ENCODE measurements around the gene IDH3A.

The IDH3A gene

DNA sequence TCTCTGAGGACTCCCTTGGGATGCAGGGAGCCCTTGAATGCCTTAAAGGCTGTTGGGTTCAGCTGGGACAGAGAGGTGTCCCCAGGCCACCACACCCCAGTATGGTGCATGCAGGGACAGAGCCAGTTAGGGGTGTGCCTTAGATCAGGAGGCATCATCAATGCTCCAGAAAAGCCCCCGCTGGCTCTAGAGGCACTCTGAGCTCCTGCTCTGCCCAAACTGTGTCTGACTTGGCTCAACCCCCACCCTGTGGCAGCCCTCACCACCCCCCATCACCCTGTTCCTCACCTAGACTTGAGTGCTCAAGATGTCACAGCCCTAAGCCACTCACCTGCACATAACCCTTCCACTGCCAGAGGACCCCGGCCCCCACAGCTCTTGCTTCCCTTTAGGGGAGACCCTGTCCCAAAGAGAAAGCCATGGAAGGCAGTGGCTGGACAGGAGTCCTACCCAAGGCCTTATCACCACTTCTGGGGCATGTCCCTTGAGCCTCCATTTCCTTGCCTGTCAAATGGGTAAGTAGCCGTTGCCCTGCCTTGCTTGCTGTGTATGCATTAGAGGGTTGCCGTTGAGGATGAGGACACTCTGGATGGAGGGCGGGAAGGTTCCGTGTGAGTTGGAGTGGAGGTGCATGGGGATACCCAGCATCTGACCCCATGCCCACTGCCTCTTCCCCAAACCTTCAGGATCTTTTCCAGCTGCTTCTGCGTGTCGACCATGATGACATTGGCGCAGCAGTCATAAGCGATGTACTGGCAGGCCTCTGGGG is 43.8 kb downstream of the IDH3A start:
- in situ Hi-C loops (cut with HindIII; ENCODE audit: low pct_ligation_motif_present, low pct_unique_long_range_greater_than_20kb, low sequenced_read_pairs), result no loop called here
- DNase-seq, result no peak

DNA sequence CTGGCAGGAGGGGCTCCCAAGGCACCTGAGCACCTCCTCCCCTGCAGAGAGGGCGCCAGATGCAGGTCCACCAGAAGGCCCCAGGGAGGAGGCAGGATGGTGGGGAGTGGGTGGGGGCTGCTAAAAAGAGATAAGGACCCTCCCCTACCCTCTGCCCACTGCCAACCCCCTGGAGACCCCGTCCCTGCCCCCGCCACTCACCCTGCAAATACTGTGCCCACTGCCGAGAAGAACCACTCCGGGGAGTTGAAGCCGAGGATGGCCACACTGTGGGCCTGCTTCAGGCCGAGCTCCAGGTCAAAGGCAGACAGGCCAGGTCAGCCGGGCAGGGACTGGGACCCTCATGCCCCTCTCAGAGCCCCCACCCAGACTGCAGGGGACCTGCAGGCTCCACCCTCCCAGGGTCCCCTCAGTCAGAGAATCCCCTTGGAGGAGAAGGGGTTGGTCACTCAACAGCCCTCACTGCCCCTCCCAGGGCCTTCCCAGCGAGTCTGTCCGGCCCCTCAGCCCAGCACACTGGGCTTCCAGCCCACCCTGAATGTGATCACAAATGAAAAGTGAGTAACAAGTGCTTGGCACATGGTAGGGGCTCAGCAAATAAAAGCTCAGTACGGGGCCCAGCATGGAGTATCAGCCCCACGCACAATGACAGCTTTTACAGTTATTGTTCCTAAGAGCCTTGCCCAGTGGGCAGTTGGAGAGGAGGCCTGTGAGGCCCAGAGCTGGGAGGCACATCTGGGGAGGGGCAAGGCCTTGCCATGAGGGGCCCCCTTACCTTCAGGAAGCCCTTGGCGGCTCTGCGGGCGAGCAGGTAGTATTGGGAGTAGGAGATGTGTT is 44.8 kb downstream of the IDH3A start:
- in situ Hi-C loops (cut with HindIII; ENCODE audit: low pct_ligation_motif_present, low pct_unique_long_range_greater_than_20kb, low sequenced_read_pairs), result no loop called here

DNA sequence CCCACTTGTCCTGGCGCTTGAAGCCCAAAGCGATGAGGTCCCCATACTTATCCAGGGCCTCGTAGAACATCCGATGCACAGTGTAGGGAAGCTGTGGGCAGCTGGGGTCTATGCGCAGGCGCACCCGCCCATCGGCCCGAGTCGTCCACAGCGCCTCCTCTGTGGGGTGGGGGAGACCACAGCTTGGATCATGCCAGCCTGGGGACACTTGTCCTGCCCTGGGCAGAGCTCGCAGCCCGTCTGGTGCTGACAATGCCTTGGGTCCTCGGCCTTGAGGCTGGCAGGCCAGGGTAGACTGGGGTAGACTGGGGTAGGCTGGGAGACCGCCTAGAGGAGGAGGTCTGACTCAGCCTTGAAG is 45.4 kb downstream of the IDH3A start:
- no peak for DNase-seq
- in situ Hi-C loops (cut with HindIII; ENCODE audit: low pct_ligation_motif_present, low pct_unique_long_range_greater_than_20kb, low sequenced_read_pairs), result no loop called here

More for the DNA sequence above, 44.8 kb downstream of the IDH3A start:
- no peak for DNase-seq

DNA sequence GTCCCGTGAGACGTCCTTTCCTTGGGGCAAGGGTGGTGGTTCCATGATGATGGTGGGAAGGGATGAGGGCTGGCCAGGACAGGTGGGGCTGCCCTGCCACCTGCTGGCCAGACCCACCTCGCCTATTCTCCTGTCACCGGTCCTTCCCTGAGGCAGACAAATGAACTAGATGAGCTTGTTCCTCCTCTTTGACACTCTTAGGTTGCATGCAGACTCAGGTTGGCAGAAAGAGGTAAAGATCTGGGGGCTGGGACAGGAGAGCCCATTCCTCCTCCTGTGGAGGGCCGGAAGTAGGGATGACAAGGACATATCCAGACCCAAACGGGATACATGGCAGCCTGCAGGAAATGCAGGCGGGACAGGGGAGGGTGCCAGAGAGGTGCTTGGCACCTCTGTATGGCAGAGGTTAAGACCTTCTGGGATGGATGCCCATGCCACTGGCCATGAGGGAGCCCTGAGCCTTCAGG is 46.6 kb downstream of the IDH3A start:
- in situ Hi-C loops (cut with HindIII; ENCODE audit: low pct_ligation_motif_present, low pct_unique_long_range_greater_than_20kb, low sequenced_read_pairs), result no loop called here
- peak; percentile 16 for DNase-seq

DNA sequence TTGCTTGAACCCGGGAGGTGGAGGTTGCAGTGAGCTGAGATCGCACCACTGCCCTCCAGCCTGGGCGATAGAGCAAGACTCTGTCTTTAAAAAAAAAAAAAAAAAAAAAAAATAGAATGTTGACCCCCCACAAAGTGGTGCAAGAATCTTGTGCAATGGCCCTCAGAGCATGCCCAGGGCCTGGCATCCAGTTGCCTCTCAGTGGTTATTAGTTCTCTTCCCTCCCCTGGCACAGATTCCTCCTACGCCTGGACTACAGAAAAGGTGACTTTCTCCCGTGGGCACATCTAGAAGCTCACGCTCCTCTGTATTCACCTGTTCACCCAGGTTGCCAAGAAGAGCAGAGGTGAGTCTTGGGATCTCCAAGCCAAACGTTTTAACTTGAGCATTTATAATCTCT is 48.5 kb downstream of the IDH3A start:
- in situ Hi-C loops (cut with HindIII; ENCODE audit: low pct_ligation_motif_present, low pct_unique_long_range_greater_than_20kb, low sequenced_read_pairs), result no loop called here
- DNase-seq, result no peak

DNA sequence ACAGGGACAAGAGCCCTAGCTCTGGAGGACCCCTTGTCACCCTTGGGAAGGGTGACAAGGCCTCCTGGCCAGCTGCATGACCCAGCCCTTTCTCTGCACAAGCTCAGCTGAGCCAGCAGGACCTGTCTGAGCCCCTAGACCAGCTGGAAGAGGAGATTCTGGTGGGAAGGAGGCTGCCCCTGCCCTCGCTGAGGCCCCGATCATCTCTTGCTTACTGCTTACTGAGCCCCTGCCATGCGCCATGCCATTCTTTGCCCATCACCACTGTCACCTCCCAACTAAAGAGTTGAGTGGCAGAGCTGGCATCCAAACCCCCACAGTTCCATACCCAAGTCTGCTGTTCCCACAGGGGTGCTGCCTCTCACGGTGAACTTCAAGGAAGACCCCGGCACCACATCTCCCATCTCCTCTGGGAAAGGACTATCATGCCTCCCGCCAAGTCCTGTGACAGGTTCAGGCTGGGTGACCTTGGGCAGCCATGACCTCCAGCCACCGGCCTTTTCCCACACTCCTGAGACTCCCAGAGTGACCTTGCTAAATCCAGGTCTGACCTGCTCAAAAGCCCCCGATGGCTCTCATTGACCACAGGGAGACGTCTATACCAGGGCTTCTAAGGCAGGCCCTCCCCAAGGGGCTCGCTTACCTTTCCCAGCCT is 51.2 kb downstream of the IDH3A start:
- in situ Hi-C loops (cut with HindIII; ENCODE audit: low pct_ligation_motif_present, low pct_unique_long_range_greater_than_20kb, low sequenced_read_pairs), result no loop called here
- DNase-seq, result no peak

- DNase-seq, result no peak
- in situ Hi-C loops (cut with HindIII; ENCODE audit: low pct_ligation_motif_present, low pct_unique_long_range_greater_than_20kb, low sequenced_read_pairs), result no loop called here
These were observed 52.4 kb downstream of the IDH3A start for GRCh38 chr15:78201281-78202190.

- no peak for DNase-seq
- in situ Hi-C loops (cut with HindIII; ENCODE audit: low pct_ligation_motif_present, low pct_unique_long_range_greater_than_20kb, low sequenced_read_pairs), result no loop called here
These were observed 54.4 kb downstream of the IDH3A start for GRCh38 chr15:78203346-78204225.

GRCh38 chr15:78204351-78205309 is 55.5 kb downstream of the IDH3A start:
- DNase-seq, result no peak
- in situ Hi-C loops (cut with HindIII; ENCODE audit: low pct_ligation_motif_present, low pct_unique_long_range_greater_than_20kb, low sequenced_read_pairs), result no loop called here

GRCh38 chr15:78205337-78205736 is 56.2 kb downstream of the IDH3A start:
- in situ Hi-C loops (cut with HindIII; ENCODE audit: low pct_ligation_motif_present, low pct_unique_long_range_greater_than_20kb, low sequenced_read_pairs), result no loop called here
- no peak for DNase-seq

- no peak for DNase-seq
These were observed 56.7 kb downstream of the IDH3A start for GRCh38 chr15:78205856-78206255.

DNA sequence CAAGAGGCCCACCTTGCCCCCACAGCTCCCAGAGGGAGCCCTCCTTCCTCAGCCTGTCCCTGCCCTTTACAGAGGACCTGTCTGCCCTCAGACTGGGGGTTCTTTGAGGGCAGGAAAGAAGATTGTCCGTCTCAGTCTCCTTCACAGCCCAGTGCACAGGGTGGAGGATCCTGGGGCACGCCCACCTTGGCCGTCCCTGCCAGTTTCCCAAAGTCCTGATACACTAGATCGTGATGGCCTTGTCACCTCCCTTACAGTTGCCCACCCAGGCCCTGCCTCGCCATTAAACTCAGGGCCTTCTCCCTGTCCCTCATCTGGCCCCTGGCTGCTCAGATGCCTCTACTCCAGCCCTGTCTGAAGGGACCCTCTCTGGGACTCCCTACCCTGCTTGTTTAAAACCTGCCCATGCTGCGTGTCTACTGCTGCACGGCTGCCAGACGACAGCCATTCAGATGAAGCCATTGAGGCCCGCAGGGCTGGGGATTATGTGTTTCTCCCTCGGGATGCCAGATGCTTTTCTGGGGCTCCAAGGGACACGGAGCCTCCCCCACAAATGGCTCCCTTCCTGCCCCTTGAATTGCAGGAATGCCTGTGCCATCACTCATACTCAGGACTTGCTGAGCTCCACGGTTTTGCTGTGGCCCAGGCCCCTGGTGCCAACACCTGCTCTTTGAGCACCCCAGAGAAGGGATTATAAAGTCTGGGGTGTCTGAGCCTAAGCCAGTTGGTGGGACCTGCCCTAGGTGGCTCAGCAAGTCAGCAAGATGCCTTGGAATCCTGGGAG is 57.4 kb downstream of the IDH3A start:
- in situ Hi-C loops (cut with HindIII; ENCODE audit: low pct_ligation_motif_present, low pct_unique_long_range_greater_than_20kb, low sequenced_read_pairs), result no loop called here
- peak; percentile 43 for DNase-seq

More at GRCh38 chr15:78205856-78206255, 56.7 kb downstream of the IDH3A start:
- in situ Hi-C loops (cut with HindIII; ENCODE audit: low pct_ligation_motif_present, low pct_unique_long_range_greater_than_20kb, low sequenced_read_pairs), result no loop called here

GRCh38 chr15:78207110-78207458 is 57.9 kb downstream of the IDH3A start:
- in situ Hi-C loops (cut with HindIII; ENCODE audit: low pct_ligation_motif_present, low pct_unique_long_range_greater_than_20kb, low sequenced_read_pairs), result no loop called here
- no peak for DNase-seq

- in situ Hi-C loops (cut with HindIII; ENCODE audit: low pct_ligation_motif_present, low pct_unique_long_range_greater_than_20kb, low sequenced_read_pairs), result no loop called here
These were observed 58.6 kb downstream of the IDH3A start for GRCh38 chr15:78207641-78208340.

GRCh38 chr15:78208341-78208844 is 59.2 kb downstream of the IDH3A start:
- in situ Hi-C loops (cut with HindIII; ENCODE audit: low pct_ligation_motif_present, low pct_unique_long_range_greater_than_20kb, low sequenced_read_pairs), result no loop called here
- DNase-seq, result no peak

More at GRCh38 chr15:78207641-78208340, 58.6 kb downstream of the IDH3A start:
- no peak for DNase-seq

Data from ACHN (cell line).